Measurements from ENCODE around the gene TANC1.
"Not testable (repeated sequence)": the region's sequence is repeated elsewhere in the genome, so short reads cannot be mapped to it uniquely, and the experiment has no call there.

Gene TANC1

GRCh38 chr2:159094173-159094737 is 125.8 kb downstream of the TANC1 start:
- no peak for DNase-seq

- no peak for DNase-seq
Measured at GRCh38 chr2:159095813-159096212, 127.4 kb downstream of the TANC1 start.

- not testable (repeated sequence) for DNase-seq
Measured at GRCh38 chr2:159096302-159096855, 127.9 kb downstream of the TANC1 start.

GRCh38 chr2:159096901-159097300 is 128.5 kb downstream of the TANC1 start:
- no peak for DNase-seq

- DNase-seq = no peak
Measured at GRCh38 chr2:159098361-159098760, 129.9 kb downstream of the TANC1 start.

GRCh38 chr2:159098921-159099411 is 130.5 kb downstream of the TANC1 start:
- DNase-seq = no peak

- DNase-seq = no peak
Measured at GRCh38 chr2:159101755-159102489, 133.5 kb downstream of the TANC1 start.

- DNase-seq = no peak
Measured at GRCh38 chr2:159103411-159103810, 135.0 kb downstream of the TANC1 start.

- no peak for DNase-seq
Measured at GRCh38 chr2:159106109-159106508, 137.7 kb downstream of the TANC1 start.

GRCh38 chr2:159108181-159108893 is 139.9 kb downstream of the TANC1 start:
- no peak for DNase-seq

- no peak for DNase-seq
Measured at GRCh38 chr2:159109517-159109916, 141.1 kb downstream of the TANC1 start.

GRCh38 chr2:159110784-159111183 is 142.3 kb downstream of the TANC1 start:
- DNase-seq = no peak

- DNase-seq = no peak
Measured at GRCh38 chr2:159111346-159111927, 143.0 kb downstream of the TANC1 start.

GRCh38 chr2:159114835-159115234 is 146.4 kb downstream of the TANC1 start:
- no peak for DNase-seq

GRCh38 chr2:159116922-159117321 is 148.5 kb downstream of the TANC1 start:
- no peak for DNase-seq

GRCh38 chr2:159117658-159118057 is 149.2 kb downstream of the TANC1 start:
- DNase-seq = no peak

GRCh38 chr2:159118115-159118858 is 149.8 kb downstream of the TANC1 start:
- peak; percentile 68 for DNase-seq

GRCh38 chr2:159118859-159119500 is 150.5 kb downstream of the TANC1 start:
- no peak for DNase-seq

- no peak for DNase-seq
Measured at GRCh38 chr2:159119652-159120257, 151.3 kb downstream of the TANC1 start.

- DNase-seq = no peak
Measured at GRCh38 chr2:159123786-159124185, 155.3 kb downstream of the TANC1 start.

- no peak for DNase-seq
Measured at GRCh38 chr2:159124441-159124911, 156.0 kb downstream of the TANC1 start.

Data from CD4-positive, alpha-beta T cell treated with Interleukin-21 for 1 hour (primary cell).